ENCODE measurements around the gene AMER3. TPM values are rescaled to one million over a fixed set of nuclear protein-coding genes. Genes with fewer than 3 reads are reported as not detected.
"Not testable (repeated sequence)": the region's sequence is repeated elsewhere in the genome, so short reads cannot be mapped to it uniquely, and the experiment has no call there.

AMER3 gene, protein sequence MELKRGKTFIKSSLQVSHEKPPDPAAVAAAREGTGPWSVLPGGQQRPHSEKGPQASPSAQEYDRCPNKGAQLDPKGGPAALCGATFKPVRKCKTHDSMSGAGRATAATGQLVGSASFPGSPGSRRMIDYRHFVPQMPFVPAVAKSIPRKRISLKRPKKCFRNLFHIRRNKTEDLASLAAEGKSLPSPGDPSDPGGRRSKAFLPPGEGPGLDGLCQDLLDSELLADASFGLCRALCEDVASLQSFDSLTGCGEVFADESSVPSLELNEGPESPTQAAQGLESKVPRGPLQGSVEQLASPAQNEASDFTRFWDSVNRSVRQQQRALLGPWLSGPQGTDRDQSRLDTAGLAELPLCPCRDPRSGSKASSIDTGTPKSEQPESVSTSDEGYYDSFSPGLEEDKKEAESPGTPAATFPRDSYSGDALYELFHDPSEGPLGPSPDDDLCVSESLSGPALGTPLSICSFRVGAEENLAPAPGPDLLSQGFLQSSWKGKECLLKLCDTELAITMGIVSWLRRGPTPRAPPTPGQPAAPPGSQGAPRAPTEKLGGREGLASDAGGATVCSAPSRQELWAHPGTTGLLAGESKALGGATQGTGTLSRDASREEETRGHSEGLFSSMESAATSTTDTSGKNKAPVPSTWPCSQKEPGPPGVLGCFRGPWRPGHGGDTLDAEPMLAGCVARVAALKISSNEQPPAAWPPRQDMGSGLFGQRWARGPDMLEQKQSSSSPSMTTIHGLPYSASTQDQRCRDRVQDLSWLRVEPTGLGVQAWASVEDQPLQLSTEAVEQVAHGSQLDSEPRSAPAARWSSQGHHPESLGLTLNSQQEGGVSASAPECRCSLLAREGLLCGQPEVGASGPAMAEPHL
- 0.18 TPM for total RNA-seq (ENCODE audit: unreplicated experiment)
- long read RNA-seq: 0 reads

DNA sequence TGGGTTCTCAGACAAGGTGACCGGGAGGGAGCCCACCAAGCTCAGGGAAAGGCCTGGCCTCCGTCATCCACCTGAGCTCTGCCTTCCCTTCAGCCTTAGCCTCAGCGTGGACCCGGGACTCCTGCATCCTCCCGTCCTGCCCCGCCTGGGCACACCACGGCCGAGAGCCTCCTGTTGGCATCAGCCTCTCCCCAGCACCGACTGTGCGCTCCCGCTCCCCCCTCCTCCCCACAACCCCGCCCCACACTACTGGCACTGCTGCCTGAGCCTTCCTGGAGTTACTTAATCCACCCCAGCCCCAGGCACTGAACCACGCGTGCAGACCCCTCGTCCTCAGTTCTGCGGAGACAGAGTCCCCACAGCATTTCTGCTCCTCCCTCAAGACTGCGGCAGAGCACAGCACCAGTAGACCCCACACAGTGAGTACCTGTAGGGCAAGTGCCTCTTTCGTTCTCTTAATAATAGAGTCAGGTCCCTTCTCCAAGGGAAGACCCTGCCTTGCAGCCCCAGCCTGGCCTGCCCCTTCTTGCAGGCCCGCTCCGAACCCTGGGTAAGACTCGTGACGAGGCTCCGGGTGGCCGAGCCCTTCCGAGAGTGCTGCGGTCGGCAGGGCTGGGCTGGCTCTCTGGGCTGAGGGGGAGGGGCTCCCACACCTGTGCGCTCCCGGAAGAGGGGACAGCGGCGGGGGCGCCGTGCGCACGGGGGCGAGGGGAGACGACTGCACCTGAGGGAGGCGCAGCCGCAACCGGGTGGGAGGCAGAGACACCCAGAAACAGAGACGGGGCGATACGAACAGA is at the start of gene AMER3:
Gene AMER3, plus strand, starts transcription at position 285 of the 797 bp plus-strand sequence. CDS start 6,533 bp downstream, outside the sequence.
- Mint-ChIP-seq H3K27ac (ENCODE audit: unreplicated experiment) (no peak within 1 kb of the TSS), H3K4me3 (ENCODE audit: unreplicated experiment) (peak within 1 kb of the TSS; percentile 42), H3K36me3 (ENCODE audit: low read depth, unreplicated experiment) (peaks cover 4% of the 10 kb centered on the region), H3K27me3 (ENCODE audit: unreplicated experiment) (peaks cover 9% of the 10 kb centered on the region), H3K9me3 (ENCODE audit: unreplicated experiment) (no peaks in the 10 kb centered on the region), H3K4me1 (ENCODE audit: unreplicated experiment) (peaks cover 5% of the 10 kb centered on the region)
- TF ChIP-seq, protein P1, sequence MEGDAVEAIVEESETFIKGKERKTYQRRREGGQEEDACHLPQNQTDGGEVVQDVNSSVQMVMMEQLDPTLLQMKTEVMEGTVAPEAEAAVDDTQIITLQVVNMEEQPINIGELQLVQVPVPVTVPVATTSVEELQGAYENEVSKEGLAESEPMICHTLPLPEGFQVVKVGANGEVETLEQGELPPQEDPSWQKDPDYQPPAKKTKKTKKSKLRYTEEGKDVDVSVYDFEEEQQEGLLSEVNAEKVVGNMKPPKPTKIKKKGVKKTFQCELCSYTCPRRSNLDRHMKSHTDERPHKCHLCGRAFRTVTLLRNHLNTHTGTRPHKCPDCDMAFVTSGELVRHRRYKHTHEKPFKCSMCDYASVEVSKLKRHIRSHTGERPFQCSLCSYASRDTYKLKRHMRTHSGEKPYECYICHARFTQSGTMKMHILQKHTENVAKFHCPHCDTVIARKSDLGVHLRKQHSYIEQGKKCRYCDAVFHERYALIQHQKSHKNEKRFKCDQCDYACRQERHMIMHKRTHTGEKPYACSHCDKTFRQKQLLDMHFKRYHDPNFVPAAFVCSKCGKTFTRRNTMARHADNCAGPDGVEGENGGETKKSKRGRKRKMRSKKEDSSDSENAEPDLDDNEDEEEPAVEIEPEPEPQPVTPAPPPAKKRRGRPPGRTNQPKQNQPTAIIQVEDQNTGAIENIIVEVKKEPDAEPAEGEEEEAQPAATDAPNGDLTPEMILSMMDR (IDR thresholded peaks at IDR 0.05; ENCODE audit: unreplicated experiment): no peak
- DNase-seq (ENCODE audit: low spot score): no peak

- H3K36me3 Mint-ChIP-seq (ENCODE audit: low read depth, unreplicated experiment); H3K27me3 Mint-ChIP-seq (ENCODE audit: unreplicated experiment); DNase-seq (ENCODE audit: low spot score); H3K27ac Mint-ChIP-seq (ENCODE audit: unreplicated experiment); H3K9me3 Mint-ChIP-seq (ENCODE audit: unreplicated experiment); H3K4me3 Mint-ChIP-seq (ENCODE audit: unreplicated experiment); H3K4me1 Mint-ChIP-seq (ENCODE audit: unreplicated experiment): not testable (repeated sequence)
Measured at GRCh38 chr2:130714795-130715194, 40.5 kb upstream of the AMER3 start.

- Mint-ChIP-seq H3K27ac (ENCODE audit: unreplicated experiment) (no peak overlapping the region), H3K27me3 (ENCODE audit: unreplicated experiment) (peaks cover 3% of the 10 kb centered on the region)
Measured at GRCh38 chr2:130720036-130720435, 35.3 kb upstream of the AMER3 start.

DNA sequence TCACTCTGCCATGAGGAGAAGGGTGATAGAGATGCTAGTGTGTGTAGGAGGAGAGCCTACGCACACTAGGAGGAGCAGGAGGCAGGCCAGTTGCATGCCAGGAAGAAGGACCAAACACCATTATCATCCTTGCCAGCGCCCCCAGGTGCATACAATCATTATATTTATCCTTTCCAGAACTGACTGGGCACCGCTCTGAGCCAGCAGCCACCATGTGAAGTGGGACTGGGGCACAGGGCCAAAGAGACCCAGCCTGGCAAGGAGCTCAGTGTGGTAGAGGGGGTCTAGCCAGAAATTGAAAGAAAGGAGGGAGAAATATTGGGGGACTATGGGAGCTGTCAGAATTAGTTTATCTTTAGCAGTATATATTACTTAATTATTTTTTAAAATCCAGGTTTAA is 34.8 kb upstream of the AMER3 start:
- H3K36me3 Mint-ChIP-seq (ENCODE audit: low read depth, unreplicated experiment): no peaks in the 10 kb centered on the region
- H3K27ac Mint-ChIP-seq (ENCODE audit: unreplicated experiment): no peak overlapping the region
- peaks cover 3% of the 10 kb centered on the region for H3K27me3 Mint-ChIP-seq (ENCODE audit: unreplicated experiment)
- H3K9me3 Mint-ChIP-seq (ENCODE audit: unreplicated experiment): no peaks in the 10 kb centered on the region
- no peak overlapping the region for H3K4me3 Mint-ChIP-seq (ENCODE audit: unreplicated experiment)
- H3K4me1 Mint-ChIP-seq (ENCODE audit: unreplicated experiment): no peaks in the 10 kb centered on the region
- TF ChIP-seq, protein P1 (IDR thresholded peaks at IDR 0.05; ENCODE audit: unreplicated experiment): no peak
- DNase-seq (ENCODE audit: low spot score): no peak

More at GRCh38 chr2:130720036-130720435, 35.3 kb upstream of the AMER3 start:
- no peaks in the 10 kb centered on the region for H3K36me3 Mint-ChIP-seq (ENCODE audit: low read depth, unreplicated experiment)
- no peaks in the 10 kb centered on the region for H3K9me3 Mint-ChIP-seq (ENCODE audit: unreplicated experiment)
- TF ChIP-seq, protein P1 (IDR thresholded peaks at IDR 0.05; ENCODE audit: unreplicated experiment): no peak
- no peak for DNase-seq (ENCODE audit: low spot score)
- no peak overlapping the region for H3K4me3 Mint-ChIP-seq (ENCODE audit: unreplicated experiment)
- H3K4me1 Mint-ChIP-seq (ENCODE audit: unreplicated experiment): no peaks in the 10 kb centered on the region

DNA sequence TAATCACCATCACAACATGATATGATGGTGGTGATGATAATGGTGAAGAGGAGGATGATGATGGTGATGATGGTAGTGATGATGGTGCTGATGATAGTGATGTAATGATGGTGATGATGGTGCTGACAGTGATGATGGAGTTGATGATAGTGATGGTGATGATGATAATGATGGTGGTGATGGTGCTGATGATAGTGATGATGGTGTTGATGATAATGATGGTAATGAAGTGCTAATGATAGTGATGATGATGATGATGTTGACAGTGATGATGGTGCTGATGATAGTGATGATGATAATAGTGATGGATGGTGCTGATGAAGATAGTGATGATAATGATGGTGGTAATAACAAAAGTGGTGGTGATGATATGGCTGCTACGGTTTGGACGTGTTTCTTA is 30.9 kb upstream of the AMER3 start:
- Mint-ChIP-seq H3K27ac (ENCODE audit: unreplicated experiment) (no peak overlapping the region), H3K4me1 (ENCODE audit: unreplicated experiment) (peaks cover 4% of the 10 kb centered on the region), H3K4me3 (ENCODE audit: unreplicated experiment) (no peak overlapping the region), H3K9me3 (ENCODE audit: unreplicated experiment) (no peaks in the 10 kb centered on the region), H3K27me3 (ENCODE audit: unreplicated experiment) (peaks cover 8% of the 10 kb centered on the region), H3K36me3 (ENCODE audit: low read depth, unreplicated experiment) (no peaks in the 10 kb centered on the region)
- TF ChIP-seq, protein P1 (IDR thresholded peaks at IDR 0.05; ENCODE audit: unreplicated experiment): no peak
- DNase-seq (ENCODE audit: low spot score): no peak

All from endothelial cell (in vitro differentiated cells).